GF-D8 (cell line): ENCODE data around the gene RBM33.
"Not testable (repeated sequence)": the region's sequence is repeated elsewhere in the genome, so short reads cannot be mapped to it uniquely, and the experiment has no call there.

Experiments
- DNase-seq: peaks from one replicate; lab custom pipeline; 2025; lab: John Stamatoyannopoulos, UW

RBM33 gene

GRCh38 chr7:155809332-155809946 is 165.0 kb downstream of the RBM33 start:
- DNase-seq = no peak

- DNase-seq = no peak
These were observed 165.7 kb downstream of the RBM33 start for GRCh38 chr7:155809947-155810769.

GRCh38 chr7:155810770-155811559 is 166.5 kb downstream of the RBM33 start:
- no peak for DNase-seq

- no peak for DNase-seq
These were observed 167.1 kb downstream of the RBM33 start for GRCh38 chr7:155811560-155811894.

GRCh38 chr7:155811895-155812761 is 167.7 kb downstream of the RBM33 start, which contains the start of gene SHH:
Gene SHH (minus strand): TSS chr7:155812463. CDS start chr7:155812122, 341 bp downstream.
- no peak for DNase-seq

GRCh38 chr7:155813125-155813524 is 168.7 kb downstream of the RBM33 start:
- DNase-seq = no peak

GRCh38 chr7:155813546-155814315 is 169.3 kb downstream of the RBM33 start:
- DNase-seq = no peak

- no peak for DNase-seq
These were observed 170.1 kb downstream of the RBM33 start for GRCh38 chr7:155814316-155815276.

- no peak for DNase-seq
These were observed 171.1 kb downstream of the RBM33 start for GRCh38 chr7:155815332-155816191.

GRCh38 chr7:155816192-155816508 is 171.7 kb downstream of the RBM33 start:
- DNase-seq = no peak

- DNase-seq = no peak
These were observed 172.5 kb downstream of the RBM33 start for GRCh38 chr7:155816996-155817395.

GRCh38 chr7:155817515-155817914 is 173.1 kb downstream of the RBM33 start:
- not testable (repeated sequence) for DNase-seq

- DNase-seq = no peak
These were observed 173.8 kb downstream of the RBM33 start for GRCh38 chr7:155818154-155818819.

GRCh38 chr7:155818820-155819168 is 174.3 kb downstream of the RBM33 start:
- no peak for DNase-seq

GRCh38 chr7:155819186-155819585 is 174.7 kb downstream of the RBM33 start:
- no peak for DNase-seq

GRCh38 chr7:155820246-155820645 is 175.8 kb downstream of the RBM33 start:
- DNase-seq = no peak

GRCh38 chr7:155820788-155821187 is 176.3 kb downstream of the RBM33 start:
- no peak for DNase-seq

GRCh38 chr7:155821851-155822250 is 177.4 kb downstream of the RBM33 start:
- no peak for DNase-seq
